DND-41 (cell line): ENCODE results near the gene ERH.

Source experiments
- ATAC-seq: fragments of 200-7000 bp; cut with Tn5 transposase; 3 replicates; pipeline ENCODE4 v1.9.1; 2021; ENCODE audit warnings: low read depth; ENCODE audit not compliant: insufficient read depth
- DNase-seq: peaks from one replicate; pipeline ENCODE4 v3.0.0-alpha.2; 2020
- H2AFZ ChIP-seq: 2 replicates; pipeline ENCODE4 v1.6.0; 2012; ENCODE audit warnings: low read depth, low read length
- H3K27ac ChIP-seq: 2 replicates; pipeline ENCODE4 v1.5.1; 2012; ENCODE audit warnings: low read length, inconsistent platforms
- H3K27me3 ChIP-seq: fragments of 200-600 bp; sonication (generic); 2 replicates; pipeline ENCODE4 v1.6.0; 2012; ENCODE audit warnings: low read length, mild to moderate bottlenecking, inconsistent platforms; ENCODE audit not compliant: insufficient read depth, poor library complexity
- H3K36me3 ChIP-seq: 2 replicates; pipeline ENCODE4 v1.5.1; 2012; ENCODE audit warnings: low read length, inconsistent platforms; ENCODE audit not compliant: insufficient read depth
- H3K4me1 ChIP-seq: 2 replicates; pipeline ENCODE4 v1.5.1; 2012; ENCODE audit warnings: mild to moderate bottlenecking, low read length; ENCODE audit not compliant: insufficient read depth
- H3K4me2 ChIP-seq: 2 replicates; pipeline ENCODE4 v1.6.0; 2012; ENCODE audit warnings: mild to moderate bottlenecking, moderate library complexity, low read length, inconsistent platforms; ENCODE audit not compliant: insufficient read depth
- H3K4me3 ChIP-seq, 2 experiments: fragments of 200-600 bp in 1 of 2; shearing (Covaris generic) in 1 of 2; 2 replicates each; pipeline ENCODE4 v1.5.1; 2012 to 2016; ENCODE audit warnings: inconsistent platforms in 2 of 2, low read length in 2 of 2, mild to moderate bottlenecking in 2 of 2, low read depth in 1 of 2, moderate library complexity in 1 of 2
- H3K79me2 ChIP-seq: 2 replicates; pipeline ENCODE4 v1.6.0; 2012; ENCODE audit warnings: low read length, inconsistent platforms; ENCODE audit not compliant: insufficient read depth
- H3K9ac ChIP-seq: 2 replicates; pipeline ENCODE4 v1.6.0; 2012; ENCODE audit warnings: low read depth, mild to moderate bottlenecking, inconsistent platforms, low read length, moderate library complexity
- H3K9me3 ChIP-seq: 2 replicates; pipeline ENCODE4 v1.5.1; 2012; ENCODE audit warnings: low read length, moderate library complexity, mild to moderate bottlenecking, inconsistent platforms; ENCODE audit not compliant: insufficient read depth, severe bottlenecking
- H4K20me1 ChIP-seq: 2 replicates; pipeline ENCODE4 v1.6.0; 2012; ENCODE audit warnings: low read length; ENCODE audit not compliant: insufficient read depth
- CTCF ChIP-seq: IDR thresholded peaks from 2 replicates; pipeline ENCODE4 v1.5.1; 2012; ENCODE audit warnings: borderline replicate concordance, low read length, moderate library complexity, mild to moderate bottlenecking; ENCODE audit not compliant: poor library complexity, severe bottlenecking; ENCODE audit errors: extremely low read depth
- EZH2 ChIP-seq: IDR thresholded peaks from 3 replicates; pipeline ENCODE4 v1.6.1; 2012; ENCODE audit warnings: borderline replicate concordance, low read depth, mild to moderate bottlenecking, moderate library complexity, low read length, inconsistent platforms; ENCODE audit not compliant: severe bottlenecking

The ERH gene

GRCh38 chr14:69429643-69430042, 31.5 kb upstream of the ERH start:
- DNase-seq (no peak), ATAC-seq (no peak)
- Histone ChIP-seq H3K9ac (no peak overlapping the region), H3K79me2 (peaks cover 23% of the 10 kb centered on the region), H4K20me1 (peaks cover 2% of the 10 kb centered on the region; the same call in 1 of the 2 replicates), H3K4me2 (no peak overlapping the region), H3K4me3 (no peak overlapping the region), H3K4me1 (no peaks in the 10 kb centered on the region), H3K27ac (no peak overlapping the region), H2AFZ (no peak overlapping the region), H3K9me3 (no peaks in the 10 kb centered on the region), H3K27me3 (no peaks in the 10 kb centered on the region), H3K36me3 (peaks cover 34% of the 10 kb centered on the region)
- TF ChIP-seq CTCF (no peak), EZH2 (no peak)

- no peak overlapping the region for H3K27ac ChIP-seq
- peaks cover 44% of the 10 kb centered on the region for H3K36me3 ChIP-seq
- no peak overlapping the region for H3K4me2 ChIP-seq
- H2AFZ ChIP-seq, result no peak overlapping the region
- no peak overlapping the region for H3K9ac ChIP-seq
- no peak for ATAC-seq
- TF ChIP-seq EZH2, result no peak
- TF ChIP-seq CTCF, result no peak
- H3K79me2 ChIP-seq, result peaks cover 26% of the 10 kb centered on the region
- peaks cover 2% of the 10 kb centered on the region; the same call in 1 of the 2 replicates for H4K20me1 ChIP-seq
- no peaks in the 10 kb centered on the region for H3K9me3 ChIP-seq
- no peaks in the 10 kb centered on the region for H3K27me3 ChIP-seq
- no peaks in the 10 kb centered on the region for H3K4me1 ChIP-seq
- H3K4me3 ChIP-seq, result no peak overlapping the region
- DNase-seq, result no peak
Measured at GRCh38 chr14:69428289-69428998, 30.3 kb upstream of the ERH start.

GRCh38 chr14:69427596-69427995, 29.5 kb upstream of the ERH start:
- no peak overlapping the region for H3K4me3 ChIP-seq
- ATAC-seq (no peak), DNase-seq (no peak)
- TF ChIP-seq CTCF, result no peak
- TF ChIP-seq EZH2, result no peak
- H3K27ac ChIP-seq, result no peak overlapping the region
- H3K36me3 ChIP-seq, result peaks cover 45% of the 10 kb centered on the region
- H3K27me3 ChIP-seq, result no peaks in the 10 kb centered on the region
- no peaks in the 10 kb centered on the region for H3K4me1 ChIP-seq
- no peaks in the 10 kb centered on the region for H3K9me3 ChIP-seq
- peaks cover 28% of the 10 kb centered on the region for H3K79me2 ChIP-seq
- peaks cover 2% of the 10 kb centered on the region; the same call in 1 of the 2 replicates for H4K20me1 ChIP-seq
- H2AFZ ChIP-seq, result no peak overlapping the region
- no peak overlapping the region for H3K9ac ChIP-seq
- no peak overlapping the region for H3K4me2 ChIP-seq
